ENCODE measurements around the gene NDUFB8.

NDUFB8 gene

GRCh38 chr10:100483876-100484666 lies 45.6 kb downstream of the NDUFB8 start:
- ChIA-PET POLR2A (ENCODE audit: low non-redundant PET) (no interaction called here), CTCF (interaction anchor here (0.6 to 6.2 kb wide), 7 partner anchors 8 to 258 kb away, joined by 3 to 38 read pairs (median 5); no protein-coding TSS in a partner anchor)
- H3K27ac ChIP-seq, result no peak overlapping the region
- no peak for DNase-seq (ENCODE audit: low spot score)
- no peak for TF ChIP-seq CTCF (conservative IDR thresholded peaks at IDR 0.05; ENCODE audit: low read depth)

DNA sequence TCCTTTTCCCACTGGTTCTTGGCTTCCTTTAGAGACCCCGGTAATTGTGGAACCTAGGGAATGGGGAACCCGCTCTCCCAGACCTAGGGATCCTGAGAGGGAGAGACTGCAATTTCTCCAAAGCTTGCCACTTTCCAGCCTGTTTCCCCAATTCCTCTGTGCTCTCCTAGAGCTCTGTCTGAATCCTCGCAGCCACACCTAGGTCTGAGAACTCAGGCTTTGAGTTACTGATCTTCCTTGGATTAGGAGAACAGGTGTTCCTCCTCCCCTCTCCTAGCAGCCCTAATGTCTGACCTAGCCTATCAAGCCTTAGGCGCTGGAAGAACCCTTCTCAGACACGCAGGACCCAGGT lies 46.9 kb downstream of the NDUFB8 start:
- CTCF ChIA-PET, result interaction anchor here (0.5 to 6.2 kb wide), 21 partner anchors 11 to 398 kb away, joined by 3 to 38 read pairs (median 5); no protein-coding TSS in a partner anchor
- no peak overlapping the region for H3K27ac ChIP-seq
- TF ChIP-seq CTCF (conservative IDR thresholded peaks at IDR 0.05; ENCODE audit: low read depth), result peak; percentile 25; the same call in 1 of the 2 replicates
- DNase-seq (ENCODE audit: low spot score), result no peak
- POLR2A ChIA-PET (ENCODE audit: low non-redundant PET), result no interaction called here

GRCh38 chr10:100482181-100482833 lies 47.4 kb downstream of the NDUFB8 start:
- CTCF ChIA-PET, result interaction anchor here (0.6 to 6.2 kb wide), 28 partner anchors 12 to 703 kb away, joined by 3 to 38 read pairs (median 4); no protein-coding TSS in a partner anchor
- POLR2A ChIA-PET (ENCODE audit: low non-redundant PET), result no interaction called here
- DNase-seq (ENCODE audit: low spot score), result peak; percentile 46
- peak; percentile 73 for TF ChIP-seq CTCF (conservative IDR thresholded peaks at IDR 0.05; ENCODE audit: low read depth)
- no peak overlapping the region for H3K27ac ChIP-seq

GRCh38 chr10:100481462-100482081 lies 48.1 kb downstream of the NDUFB8 start:
- ChIA-PET CTCF (interaction anchor here (0.6 to 6.2 kb wide), 12 partner anchors 13 to 397 kb away, joined by 3 to 38 read pairs (median 5); no protein-coding TSS in a partner anchor), POLR2A (ENCODE audit: low non-redundant PET) (interaction anchor here (0.6 kb wide), 1 partner anchor 9 kb away, joined by 6 read pairs; no protein-coding TSS in a partner anchor)
- peak; percentile 97 for DNase-seq (ENCODE audit: low spot score)
- no peak overlapping the region for H3K27ac ChIP-seq
- TF ChIP-seq CTCF (conservative IDR thresholded peaks at IDR 0.05; ENCODE audit: low read depth), result no peak

DNA sequence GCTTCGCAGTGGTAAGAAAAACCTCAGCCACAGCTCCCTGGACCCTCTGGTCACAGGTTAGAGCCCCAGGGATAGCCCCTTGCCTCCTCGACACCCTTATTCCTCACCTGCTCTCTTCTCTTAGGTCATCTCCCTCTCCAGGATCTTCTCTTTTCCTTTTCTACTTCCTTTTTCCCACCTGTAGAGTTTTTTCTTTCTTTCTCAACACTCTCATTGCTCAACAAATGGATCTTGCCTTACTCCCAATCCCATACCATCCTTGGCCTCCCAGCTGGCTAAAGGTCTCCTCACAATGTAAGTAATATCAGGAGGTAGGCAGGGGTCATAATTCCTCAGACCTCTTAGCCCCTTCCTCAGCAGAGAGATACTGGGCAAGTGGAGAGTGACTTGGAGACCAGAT lies 49.7 kb downstream of the NDUFB8 start:
- DNase-seq (ENCODE audit: low spot score), result no peak
- ChIA-PET CTCF (interaction anchor here (0.8 to 6.2 kb wide), 2 partner anchors 29 to 176 kb away, joined by 3 to 38 read pairs; no protein-coding TSS in a partner anchor), POLR2A (ENCODE audit: low non-redundant PET) (no interaction called here)
- no peak overlapping the region for H3K27ac ChIP-seq
- TF ChIP-seq CTCF (conservative IDR thresholded peaks at IDR 0.05; ENCODE audit: low read depth), result no peak

DNA sequence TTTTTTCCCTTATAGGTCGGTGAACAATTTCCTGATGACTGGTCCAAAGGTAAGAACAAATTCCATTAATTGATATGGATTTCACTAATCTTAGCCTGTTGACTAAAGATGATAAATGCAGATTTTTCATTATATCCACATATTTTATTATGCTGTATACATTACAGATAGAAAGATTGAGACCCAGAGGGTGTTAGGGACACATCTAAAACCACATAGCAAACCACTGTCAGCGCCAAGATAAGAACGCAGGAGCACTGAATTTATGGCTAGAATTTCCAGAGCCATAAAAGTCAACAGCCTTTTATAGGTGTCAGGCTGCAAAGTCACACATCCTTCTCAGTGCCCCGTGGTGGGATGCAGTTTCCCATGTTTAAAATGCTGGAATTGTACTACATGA lies 50.6 kb downstream of the NDUFB8 start:
- ChIA-PET POLR2A (ENCODE audit: low non-redundant PET) (no interaction called here), CTCF (interaction anchor here (0.5 to 6.2 kb wide), 2 partner anchors 30 to 376 kb away, joined by 3 to 38 read pairs; no protein-coding TSS in a partner anchor)
- no peak overlapping the region for H3K27ac ChIP-seq
- no peak for TF ChIP-seq CTCF (conservative IDR thresholded peaks at IDR 0.05; ENCODE audit: low read depth)
- no peak for DNase-seq (ENCODE audit: low spot score)

Data from RWPE1 (cell line).